ENCODE results near the gene DVL1. TPM values are rescaled to one million over a fixed set of nuclear protein-coding genes. Genes with fewer than 3 reads are reported as not detected.

DVL1 gene
- total and polyA plus RNA-seq, 2 of the 13 experiments (the other 11 are each of a cell fraction or from before 2014, with no cell fraction given) = 30.8 to 60.4 TPM

DNA sequence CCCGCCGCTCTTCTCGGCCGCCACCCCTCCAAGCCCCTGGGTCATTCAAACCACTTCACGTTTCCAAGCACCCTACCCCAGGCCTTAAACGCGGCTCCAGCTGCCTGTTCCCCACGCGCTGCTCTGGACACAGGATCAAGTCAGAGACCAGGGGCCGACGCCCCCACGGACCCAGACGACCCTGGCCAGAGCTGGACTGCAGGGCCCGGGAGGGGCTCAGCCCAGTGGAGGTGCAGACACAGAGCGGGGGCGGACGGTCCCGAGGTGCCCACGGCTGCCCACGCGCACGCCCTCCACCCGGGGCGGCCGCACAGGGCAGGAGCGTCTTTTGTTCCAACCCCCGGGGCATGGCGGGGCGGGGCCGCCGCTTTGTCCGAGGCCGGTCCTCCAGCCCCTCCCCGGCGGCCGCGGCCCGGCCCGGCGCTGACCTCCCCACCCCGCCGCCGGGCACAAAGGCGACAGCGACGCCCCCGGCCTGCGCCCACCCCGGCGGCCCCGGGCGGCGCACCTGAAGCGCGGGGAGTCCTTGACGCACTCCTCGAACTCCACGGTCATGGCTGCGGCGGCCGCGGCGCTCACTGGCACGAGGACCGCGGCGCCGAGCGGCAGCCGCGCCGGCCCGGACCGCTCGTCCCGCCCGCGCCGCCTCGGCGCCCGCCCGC lies 41.8 kb downstream of the DVL1 start (continued):
- TF ChIP-seq, protein P1, sequence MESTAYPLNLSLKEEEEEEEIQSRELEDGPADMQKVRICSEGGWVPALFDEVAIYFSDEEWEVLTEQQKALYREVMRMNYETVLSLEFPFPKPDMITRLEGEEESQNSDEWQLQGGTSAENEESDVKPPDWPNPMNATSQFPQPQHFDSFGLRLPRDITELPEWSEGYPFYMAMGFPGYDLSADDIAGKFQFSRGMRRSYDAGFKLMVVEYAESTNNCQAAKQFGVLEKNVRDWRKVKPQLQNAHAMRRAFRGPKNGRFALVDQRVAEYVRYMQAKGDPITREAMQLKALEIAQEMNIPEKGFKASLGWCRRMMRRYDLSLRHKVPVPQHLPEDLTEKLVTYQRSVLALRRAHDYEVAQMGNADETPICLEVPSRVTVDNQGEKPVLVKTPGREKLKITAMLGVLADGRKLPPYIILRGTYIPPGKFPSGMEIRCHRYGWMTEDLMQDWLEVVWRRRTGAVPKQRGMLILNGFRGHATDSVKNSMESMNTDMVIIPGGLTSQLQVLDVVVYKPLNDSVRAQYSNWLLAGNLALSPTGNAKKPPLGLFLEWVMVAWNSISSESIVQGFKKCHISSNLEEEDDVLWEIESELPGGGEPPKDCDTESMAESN (CRISPR knock-in tag; conservative IDR thresholded peaks at IDR 0.05) = no peak
- no peak for TF ChIP-seq HNRNPUL1 (IDR thresholded peaks at IDR 0.05; ENCODE audit: low read depth, low read length)
- TF ChIP-seq ZNF547 (CRISPR knock-in tag; IDR thresholded peaks at IDR 0.05) = no peak
- TF ChIP-seq, protein P2, sequence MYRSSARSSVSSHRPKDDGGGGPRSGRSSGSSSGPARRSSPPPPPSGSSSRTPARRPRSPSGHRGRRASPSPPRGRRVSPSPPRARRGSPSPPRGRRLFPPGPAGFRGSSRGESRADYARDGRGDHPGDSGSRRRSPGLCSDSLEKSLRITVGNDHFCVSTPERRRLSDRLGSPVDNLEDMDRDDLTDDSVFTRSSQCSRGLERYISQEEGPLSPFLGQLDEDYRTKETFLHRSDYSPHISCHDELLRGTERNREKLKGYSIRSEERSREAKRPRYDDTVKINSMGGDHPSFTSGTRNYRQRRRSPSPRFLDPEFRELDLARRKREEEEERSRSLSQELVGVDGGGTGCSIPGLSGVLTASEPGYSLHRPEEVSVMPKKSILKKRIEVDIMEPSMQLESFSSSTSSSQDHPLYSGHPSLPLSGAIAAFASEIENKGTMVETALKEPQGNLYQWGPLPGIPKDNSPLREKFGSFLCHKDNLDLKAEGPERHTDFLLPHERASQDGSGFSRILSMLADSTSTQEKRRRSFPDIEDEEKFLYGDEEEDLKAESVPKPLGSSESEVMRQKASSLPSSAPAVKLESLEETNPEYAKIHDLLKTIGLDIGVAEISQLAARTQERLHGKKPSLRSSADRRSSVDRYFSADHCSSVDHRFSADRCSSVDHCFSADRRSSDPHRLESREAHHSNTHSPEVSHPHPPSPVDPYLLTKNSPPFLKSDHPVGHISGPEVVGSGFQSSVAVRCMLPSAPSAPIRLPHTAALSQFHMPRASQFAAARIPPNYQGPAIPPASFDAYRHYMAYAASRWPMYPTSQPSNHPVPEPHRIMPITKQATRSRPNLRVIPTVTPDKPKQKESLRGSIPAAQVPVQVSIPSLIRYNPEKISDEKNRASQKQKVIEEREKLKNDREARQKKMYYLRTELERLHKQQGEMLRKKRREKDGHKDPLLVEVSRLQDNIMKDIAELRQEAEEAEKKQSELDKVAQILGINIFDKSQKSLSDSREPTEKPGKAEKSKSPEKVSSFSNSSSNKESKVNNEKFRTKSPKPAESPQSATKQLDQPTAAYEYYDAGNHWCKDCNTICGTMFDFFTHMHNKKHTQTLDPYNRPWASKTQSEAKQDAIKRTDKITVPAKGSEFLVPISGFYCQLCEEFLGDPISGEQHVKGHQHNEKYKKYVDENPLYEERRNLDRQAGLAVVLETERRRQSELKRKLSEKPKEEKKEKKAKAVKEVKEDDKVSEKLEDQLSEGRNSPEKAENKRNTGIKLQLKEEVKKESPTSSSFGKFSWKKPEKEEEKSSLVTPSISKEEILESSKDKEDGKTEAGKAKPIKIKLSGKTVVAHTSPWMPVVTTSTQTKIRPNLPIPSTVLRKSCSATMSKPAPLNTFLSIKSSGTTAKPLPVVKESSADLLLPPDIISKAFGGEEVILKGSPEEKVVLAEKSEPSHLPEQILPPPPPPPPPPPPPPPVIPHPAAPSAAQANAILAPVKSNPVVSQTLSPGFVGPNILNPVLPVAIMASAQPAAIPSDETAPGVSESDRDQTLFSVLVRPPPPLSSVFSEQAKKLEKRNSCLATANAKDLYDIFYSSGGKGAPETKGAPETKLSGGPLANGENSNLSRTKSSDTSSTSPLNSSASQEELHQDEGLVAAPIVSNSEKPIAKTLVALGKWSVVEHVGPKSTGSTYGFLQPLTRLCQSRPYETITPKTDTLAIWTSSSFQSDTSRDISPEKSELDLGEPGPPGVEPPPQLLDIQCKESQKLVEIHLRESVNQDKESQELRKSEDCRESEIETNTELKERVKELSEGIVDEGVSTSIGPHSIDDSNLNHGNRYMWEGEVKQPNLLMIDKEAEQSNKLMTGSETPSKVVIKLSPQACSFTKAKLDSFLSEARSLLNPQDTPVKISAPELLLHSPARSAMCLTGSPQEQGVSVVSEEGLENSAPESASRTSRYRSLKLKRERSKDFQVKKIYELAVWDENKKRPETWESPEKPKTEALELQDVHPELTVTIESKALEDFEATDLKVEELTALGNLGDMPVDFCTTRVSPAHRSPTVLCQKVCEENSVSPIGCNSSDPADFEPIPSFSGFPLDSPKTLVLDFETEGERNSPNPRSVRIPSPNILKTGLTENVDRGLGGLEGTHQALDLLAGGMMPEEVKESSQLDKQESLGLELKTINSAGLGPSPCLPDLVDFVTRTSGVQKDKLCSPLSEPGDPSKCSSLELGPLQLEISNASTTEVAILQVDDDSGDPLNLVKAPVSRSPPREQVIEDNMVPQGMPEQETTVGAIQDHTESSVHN (CRISPR knock-in tag; IDR thresholded peaks at IDR 0.05) = no peak
- TF ChIP-seq, protein P3, sequence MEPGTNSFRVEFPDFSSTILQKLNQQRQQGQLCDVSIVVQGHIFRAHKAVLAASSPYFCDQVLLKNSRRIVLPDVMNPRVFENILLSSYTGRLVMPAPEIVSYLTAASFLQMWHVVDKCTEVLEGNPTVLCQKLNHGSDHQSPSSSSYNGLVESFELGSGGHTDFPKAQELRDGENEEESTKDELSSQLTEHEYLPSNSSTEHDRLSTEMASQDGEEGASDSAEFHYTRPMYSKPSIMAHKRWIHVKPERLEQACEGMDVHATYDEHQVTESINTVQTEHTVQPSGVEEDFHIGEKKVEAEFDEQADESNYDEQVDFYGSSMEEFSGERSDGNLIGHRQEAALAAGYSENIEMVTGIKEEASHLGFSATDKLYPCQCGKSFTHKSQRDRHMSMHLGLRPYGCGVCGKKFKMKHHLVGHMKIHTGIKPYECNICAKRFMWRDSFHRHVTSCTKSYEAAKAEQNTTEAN (CRISPR knock-in tag; conservative IDR thresholded peaks at IDR 0.05) = 0 out of 2 replicates have a peak, but pooled peaks have one; percentile 8
- no peak for TF ChIP-seq ZNF615 (CRISPR knock-in tag; IDR thresholded peaks at IDR 0.05; ENCODE audit: borderline replicate concordance)
- no peak for TF ChIP-seq MNT (IDR thresholded peaks at IDR 0.05)
- TF ChIP-seq, protein P4, sequence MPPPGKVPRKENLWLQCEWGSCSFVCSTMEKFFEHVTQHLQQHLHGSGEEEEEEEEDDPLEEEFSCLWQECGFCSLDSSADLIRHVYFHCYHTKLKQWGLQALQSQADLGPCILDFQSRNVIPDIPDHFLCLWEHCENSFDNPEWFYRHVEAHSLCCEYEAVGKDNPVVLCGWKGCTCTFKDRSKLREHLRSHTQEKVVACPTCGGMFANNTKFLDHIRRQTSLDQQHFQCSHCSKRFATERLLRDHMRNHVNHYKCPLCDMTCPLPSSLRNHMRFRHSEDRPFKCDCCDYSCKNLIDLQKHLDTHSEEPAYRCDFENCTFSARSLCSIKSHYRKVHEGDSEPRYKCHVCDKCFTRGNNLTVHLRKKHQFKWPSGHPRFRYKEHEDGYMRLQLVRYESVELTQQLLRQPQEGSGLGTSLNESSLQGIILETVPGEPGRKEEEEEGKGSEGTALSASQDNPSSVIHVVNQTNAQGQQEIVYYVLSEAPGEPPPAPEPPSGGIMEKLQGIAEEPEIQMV (CRISPR knock-in tag; IDR thresholded peaks at IDR 0.05; ENCODE audit: low read depth) = no peak
- TF ChIP-seq, protein P5, sequence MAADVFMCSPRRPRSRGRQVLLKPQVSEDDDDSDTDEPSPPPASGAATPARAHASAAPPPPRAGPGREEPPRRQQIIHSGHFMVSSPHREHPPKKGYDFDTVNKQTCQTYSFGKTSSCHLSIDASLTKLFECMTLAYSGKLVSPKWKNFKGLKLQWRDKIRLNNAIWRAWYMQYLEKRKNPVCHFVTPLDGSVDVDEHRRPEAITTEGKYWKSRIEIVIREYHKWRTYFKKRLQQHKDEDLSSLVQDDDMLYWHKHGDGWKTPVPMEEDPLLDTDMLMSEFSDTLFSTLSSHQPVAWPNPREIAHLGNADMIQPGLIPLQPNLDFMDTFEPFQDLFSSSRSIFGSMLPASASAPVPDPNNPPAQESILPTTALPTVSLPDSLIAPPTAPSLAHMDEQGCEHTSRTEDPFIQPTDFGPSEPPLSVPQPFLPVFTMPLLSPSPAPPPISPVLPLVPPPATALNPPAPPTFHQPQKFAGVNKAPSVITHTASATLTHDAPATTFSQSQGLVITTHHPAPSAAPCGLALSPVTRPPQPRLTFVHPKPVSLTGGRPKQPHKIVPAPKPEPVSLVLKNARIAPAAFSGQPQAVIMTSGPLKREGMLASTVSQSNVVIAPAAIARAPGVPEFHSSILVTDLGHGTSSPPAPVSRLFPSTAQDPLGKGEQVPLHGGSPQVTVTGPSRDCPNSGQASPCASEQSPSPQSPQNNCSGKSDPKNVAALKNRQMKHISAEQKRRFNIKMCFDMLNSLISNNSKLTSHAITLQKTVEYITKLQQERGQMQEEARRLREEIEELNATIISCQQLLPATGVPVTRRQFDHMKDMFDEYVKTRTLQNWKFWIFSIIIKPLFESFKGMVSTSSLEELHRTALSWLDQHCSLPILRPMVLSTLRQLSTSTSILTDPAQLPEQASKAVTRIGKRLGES (CRISPR knock-in tag; IDR thresholded peaks at IDR 0.05; ENCODE audit: borderline replicate concordance) = no peak
- TF ChIP-seq ZNF256 (CRISPR knock-in tag; conservative IDR thresholded peaks at IDR 0.05) = no peak

Measured in HepG2 (cell line).